KBM-7 (cell line): ENCODE data around the gene MYT1.
"Not testable (repeated sequence)": the region's sequence is repeated elsewhere in the genome, so short reads cannot be mapped to it uniquely, and the experiment has no call there.

Experiments used
- DNase-seq: peaks from one replicate; pipeline ENCODE4 v3.0.0-alpha.2; 2015
- in situ Hi-C: fragments of 300-500 bp; cut with MboI; formaldehyde crosslinking; loops from 2 replicates; pipeline ENCODE4 v1.14.3; 2020; ENCODE audit warnings: low sequenced_read_pairs, low pct_unique_long_range_greater_than_20kb, mixed read lengths

MYT1 gene

GRCh38 chr20:64162239-64162910 lies 1.9 kb upstream of the MYT1 start:
- DNase-seq: no peak
- in situ Hi-C loops: no loop called here

- no peak for DNase-seq
- in situ Hi-C loops: no loop called here
These were observed 503 bp upstream of the MYT1 start for GRCh38 chr20:64163776-64164122.

DNA sequence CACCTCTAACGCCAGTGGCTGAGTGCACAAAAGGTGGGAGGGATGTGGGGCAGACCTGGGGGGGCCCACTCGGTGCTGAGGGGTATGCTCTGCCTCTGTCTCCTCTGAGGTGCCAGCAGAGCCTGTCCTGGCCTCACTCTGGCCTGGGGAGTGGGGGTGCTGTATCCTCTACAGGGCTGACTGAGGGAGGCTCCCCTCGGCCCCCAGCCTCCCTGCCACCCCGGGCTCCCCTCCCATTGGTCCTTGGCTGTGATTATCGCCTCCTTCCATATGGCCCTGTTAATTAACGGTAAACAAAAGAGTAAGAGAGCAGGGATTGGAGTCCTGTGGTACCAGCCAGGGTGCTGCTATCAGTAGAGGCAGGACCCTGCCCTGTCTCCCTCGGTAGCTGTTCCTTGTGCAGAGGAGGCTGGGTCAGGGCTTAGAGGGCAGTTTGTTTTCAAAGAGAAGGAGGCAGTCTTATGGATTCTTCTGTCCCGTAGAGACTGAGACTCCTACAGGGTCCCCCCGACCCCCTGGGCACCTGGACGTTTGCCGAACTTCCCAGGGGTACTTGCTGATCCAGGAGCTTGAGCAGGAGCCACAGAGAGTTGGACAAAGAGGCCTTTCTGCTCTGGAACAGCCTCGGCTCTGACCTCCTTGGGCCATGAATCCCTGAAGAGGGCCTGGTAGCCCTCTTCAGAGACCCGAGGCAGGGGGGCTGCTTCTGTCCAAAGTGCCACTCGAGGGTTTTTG lies 1.8 kb downstream of the MYT1 start:
- no peak for DNase-seq
- in situ Hi-C loops: no loop called here

- DNase-seq: no peak
- in situ Hi-C loops: no loop called here
These were observed 2.7 kb downstream of the MYT1 start for GRCh38 chr20:64166721-64167615.

GRCh38 chr20:64167676-64168075 lies 3.4 kb downstream of the MYT1 start:
- DNase-seq: no peak
- in situ Hi-C loops: no loop called here

DNA sequence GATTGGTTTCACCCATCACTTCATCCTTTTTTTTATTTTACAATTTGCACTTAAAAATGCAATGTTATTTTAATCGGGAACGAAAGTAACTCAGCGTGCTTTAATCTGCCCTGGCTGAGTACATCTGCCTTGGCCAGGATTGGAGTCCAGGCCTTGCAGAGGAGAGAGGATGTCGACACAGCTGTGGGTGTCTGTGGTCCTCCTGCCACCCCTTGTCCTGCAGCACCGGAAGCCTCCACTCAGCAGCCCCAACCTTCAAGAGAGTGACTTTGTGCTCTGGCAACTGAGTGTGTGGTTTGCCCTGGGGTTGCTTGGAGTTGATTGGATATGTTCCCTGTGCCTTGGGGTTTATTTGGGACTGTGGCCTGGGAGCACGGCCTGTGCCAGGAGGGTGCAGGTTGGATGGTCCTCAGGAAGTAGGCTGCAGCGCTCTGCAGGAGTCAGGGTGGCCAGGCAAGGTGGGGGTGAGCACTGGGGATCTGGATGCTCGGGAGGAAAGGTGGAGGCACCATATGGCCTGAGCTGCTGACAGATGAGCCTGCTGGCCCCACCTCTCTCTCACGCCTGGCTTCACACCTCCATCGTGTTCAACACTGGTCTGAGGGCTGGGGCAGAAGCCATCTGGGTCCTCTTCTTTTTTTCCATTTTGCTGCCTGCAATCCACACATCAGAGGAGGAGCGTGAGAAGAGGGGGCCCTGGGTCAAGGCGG lies 4.3 kb downstream of the MYT1 start:
- DNase-seq: no peak
- in situ Hi-C loops: no loop called here

GRCh38 chr20:64169091-64169560 lies 4.9 kb downstream of the MYT1 start:
- in situ Hi-C loops: no loop called here
- no peak for DNase-seq

DNA sequence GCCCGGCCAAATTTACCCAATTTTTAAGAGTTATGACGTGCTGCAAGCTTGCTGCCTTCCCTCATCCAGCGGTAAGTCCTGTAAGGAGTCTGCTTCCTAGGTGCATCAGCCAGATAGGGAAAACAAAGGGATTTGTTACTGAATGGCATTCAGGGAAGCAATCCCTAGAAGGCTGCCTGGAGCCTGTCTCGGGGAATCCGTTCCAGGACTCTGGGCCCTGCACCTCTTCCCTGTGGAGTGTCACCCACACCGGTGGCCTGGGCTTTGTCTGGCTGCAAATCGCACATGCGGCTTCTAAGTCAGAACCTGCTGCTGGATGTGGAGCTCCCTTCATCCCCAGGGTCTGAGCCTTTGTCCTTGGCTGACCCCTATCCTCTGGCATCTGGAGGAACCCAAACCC lies 7.0 kb downstream of the MYT1 start:
- no peak for DNase-seq
- in situ Hi-C loops: no loop called here

DNA sequence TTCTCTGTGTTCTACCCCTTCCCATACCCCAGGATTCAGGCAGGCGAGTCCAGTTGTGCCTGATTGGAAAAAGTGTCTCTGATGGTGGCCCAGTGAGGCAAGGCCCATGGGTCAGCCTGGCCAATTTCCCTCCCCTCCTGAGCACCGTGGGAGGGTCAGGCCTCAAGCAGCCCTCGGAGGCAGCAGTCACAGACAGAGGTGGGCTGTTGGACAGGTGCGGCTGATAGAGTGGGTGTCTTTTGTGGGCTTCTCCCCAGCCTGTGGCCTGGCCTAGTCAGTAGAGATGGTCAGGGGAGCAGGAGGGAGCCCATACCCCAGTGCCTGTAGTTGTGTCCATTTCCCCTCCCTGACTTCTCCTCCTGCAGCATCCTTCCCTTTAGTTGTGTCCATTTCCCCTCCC lies 8.9 kb downstream of the MYT1 start:
- in situ Hi-C loops: no loop called here
- no peak for DNase-seq

GRCh38 chr20:64176551-64176950 lies 12.3 kb downstream of the MYT1 start:
- in situ Hi-C loops: no loop called here
- DNase-seq: no peak

GRCh38 chr20:64176971-64177370 lies 12.7 kb downstream of the MYT1 start:
- DNase-seq: no peak
- in situ Hi-C loops: no loop called here

DNA sequence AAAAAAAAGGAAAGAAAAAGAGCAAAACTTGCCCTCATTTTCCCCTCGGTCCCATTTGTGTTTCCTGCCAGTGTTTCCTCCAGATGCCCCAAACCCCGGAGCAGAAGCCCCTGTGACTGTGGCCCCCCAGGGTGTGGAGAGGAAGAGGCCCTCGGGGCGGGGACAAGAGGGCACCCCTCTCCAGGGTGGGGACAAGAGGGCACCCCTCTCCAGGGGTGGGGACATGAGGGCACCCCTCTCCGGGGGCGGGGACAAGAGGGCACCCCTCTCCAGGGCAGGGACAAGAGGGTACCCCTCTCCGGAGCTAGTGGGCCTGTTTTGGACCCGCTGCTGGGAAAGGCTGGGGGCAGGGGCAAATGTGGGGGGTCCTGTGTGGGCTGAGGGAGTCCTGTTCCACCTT lies 13.1 kb downstream of the MYT1 start:
- DNase-seq: no peak
- in situ Hi-C loops: no loop called here

GRCh38 chr20:64177787-64178186 lies 13.5 kb downstream of the MYT1 start:
- in situ Hi-C loops: no loop called here
- no peak for DNase-seq

- DNase-seq, in situ Hi-C loops: not testable (repeated sequence)
These were observed 14.7 kb downstream of the MYT1 start for GRCh38 chr20:64178925-64179324.

GRCh38 chr20:64179805-64180204 lies 15.6 kb downstream of the MYT1 start:
- in situ Hi-C loops: no loop called here
- DNase-seq: no peak

DNA sequence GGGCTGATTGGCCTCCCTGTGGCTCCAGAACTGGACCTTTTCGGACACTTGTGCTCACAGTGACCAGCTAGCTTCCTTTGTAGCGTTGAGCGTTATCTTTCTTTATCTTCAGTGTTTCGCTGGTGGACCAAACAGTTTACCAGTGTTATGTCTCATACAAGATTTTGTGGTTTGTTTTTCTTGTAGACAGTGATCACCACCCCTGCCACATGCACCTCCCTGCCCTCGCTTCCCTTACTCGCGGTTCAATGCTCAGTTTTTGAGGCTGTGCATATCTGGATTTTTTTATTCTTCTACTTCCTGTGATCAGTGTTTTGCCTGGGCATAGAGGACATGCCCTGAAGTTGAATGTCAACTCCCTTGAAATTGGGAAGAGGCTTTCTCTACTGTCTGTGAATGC lies 16.4 kb downstream of the MYT1 start:
- no peak for DNase-seq
- in situ Hi-C loops: no loop called here

GRCh38 chr20:64181391-64181790 lies 17.1 kb downstream of the MYT1 start:
- in situ Hi-C loops: no loop called here
- DNase-seq: no peak

DNA sequence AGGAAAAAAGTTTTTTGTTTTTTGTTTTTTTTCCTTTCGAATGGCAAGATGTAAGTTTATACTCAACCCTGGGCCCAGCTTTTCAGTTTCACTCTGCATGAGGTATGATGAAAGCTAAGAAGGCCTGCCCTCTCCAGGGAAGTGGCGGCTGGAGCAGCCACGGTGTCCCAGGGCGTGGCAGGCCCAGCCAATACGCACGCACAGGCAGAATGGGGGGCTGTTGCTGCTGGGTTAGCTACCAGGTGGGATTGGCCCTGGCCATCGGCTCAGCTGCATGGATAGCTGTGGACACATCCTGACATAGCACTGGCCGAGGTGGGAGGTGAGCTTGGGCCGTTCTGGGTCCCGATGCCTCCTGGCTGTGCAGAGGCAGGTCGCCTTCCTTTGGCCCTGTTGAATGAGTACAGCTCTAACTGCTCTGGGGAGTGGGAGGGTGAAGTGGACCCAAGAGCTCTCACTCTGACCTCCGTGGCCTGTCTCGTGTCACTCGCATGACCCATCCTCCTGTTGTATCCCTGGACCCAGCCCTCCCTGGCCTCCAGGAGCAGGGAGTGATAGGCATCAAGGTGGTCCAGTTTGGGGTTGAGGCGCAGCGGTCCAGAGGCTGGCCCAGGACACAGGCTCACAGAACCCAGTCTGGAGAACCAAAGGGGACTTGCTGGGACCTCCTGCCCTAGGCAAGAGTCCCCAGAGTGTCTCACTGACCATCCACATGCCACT lies 18.1 kb downstream of the MYT1 start:
- in situ Hi-C loops: no loop called here
- DNase-seq: no peak

- in situ Hi-C loops: no loop called here
- no peak for DNase-seq
These were observed 19.1 kb downstream of the MYT1 start for GRCh38 chr20:64183313-64183712.
